HG02938 (cell line): ENCODE measurements around the gene CRYGN.

Source experiments
- ATAC-seq: cut with Tn5 transposase; IDR thresholded peaks from one replicate; pipeline ENCODE4 v1.9.1; 2021; ENCODE audit warnings: mild to moderate bottlenecking, moderate library complexity; ENCODE audit not compliant: unreplicated experiment

CRYGN gene

DNA sequence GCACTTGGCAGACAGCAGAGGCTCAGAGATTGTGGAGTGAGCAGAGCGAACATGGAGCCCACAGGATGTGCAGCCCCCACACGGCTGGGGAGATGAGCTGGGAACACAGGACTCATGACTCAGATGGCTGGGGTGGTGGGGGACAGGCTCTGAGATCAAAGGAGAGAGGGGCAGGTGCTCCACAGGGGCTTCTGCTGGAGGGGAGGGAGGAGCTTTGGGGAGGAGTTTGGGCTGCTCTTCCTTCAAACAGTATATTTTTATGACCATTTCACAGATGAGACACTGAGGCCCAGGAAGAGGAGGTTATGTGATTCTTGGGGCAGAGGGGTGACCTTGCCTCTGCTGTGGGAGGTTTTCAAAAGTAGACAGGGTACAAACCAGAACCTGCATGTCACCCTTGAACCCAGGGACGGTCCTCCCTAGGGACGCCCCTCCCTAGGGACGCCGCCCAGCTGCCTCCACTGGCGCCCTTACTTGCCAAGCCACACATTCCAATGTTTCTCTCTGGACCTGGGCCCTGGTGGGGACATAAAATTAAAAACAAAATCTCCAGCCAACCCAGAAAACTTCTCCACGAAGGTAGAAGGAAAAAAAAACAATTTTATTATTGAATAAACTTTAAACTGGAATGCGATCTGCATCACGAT, 981 bp upstream of the CRYGN start:
- no peak for ATAC-seq

DNA sequence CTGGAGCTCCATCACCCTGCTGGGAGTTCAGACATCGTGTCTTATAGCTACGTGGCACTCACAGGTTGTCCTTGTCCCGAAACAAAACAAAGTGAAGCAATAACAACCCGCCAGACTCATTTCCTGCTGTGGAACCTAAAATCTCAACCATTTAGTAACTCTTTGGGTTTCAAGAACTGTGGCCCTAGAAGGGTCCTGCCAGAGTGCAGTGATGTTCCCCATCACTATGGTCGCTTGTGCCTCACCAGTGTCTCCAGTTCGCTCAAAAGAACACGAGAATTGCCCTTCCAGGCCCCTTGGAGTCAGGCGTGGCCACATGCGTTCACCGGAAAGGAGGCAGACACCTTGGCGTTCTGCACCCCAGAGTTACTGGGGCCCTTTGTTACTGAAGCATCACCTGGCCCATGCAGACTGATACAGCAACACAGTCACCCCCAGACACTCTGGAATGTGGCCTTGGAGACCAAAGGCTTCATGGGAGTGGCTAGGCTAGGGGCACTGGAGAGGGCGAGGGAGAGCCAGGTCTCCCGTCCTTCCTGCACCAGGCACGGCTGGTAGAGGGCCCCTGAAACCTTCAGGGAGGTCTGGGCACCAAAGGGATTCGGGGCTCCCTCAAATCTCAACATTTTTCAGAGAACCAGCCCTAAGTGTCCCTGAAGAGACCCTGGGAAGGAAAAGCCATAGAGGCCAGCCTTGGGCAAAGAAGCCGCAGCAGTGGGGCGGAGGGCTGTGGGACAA, 908 bp downstream of the CRYGN start:
- no peak for ATAC-seq

DNA sequence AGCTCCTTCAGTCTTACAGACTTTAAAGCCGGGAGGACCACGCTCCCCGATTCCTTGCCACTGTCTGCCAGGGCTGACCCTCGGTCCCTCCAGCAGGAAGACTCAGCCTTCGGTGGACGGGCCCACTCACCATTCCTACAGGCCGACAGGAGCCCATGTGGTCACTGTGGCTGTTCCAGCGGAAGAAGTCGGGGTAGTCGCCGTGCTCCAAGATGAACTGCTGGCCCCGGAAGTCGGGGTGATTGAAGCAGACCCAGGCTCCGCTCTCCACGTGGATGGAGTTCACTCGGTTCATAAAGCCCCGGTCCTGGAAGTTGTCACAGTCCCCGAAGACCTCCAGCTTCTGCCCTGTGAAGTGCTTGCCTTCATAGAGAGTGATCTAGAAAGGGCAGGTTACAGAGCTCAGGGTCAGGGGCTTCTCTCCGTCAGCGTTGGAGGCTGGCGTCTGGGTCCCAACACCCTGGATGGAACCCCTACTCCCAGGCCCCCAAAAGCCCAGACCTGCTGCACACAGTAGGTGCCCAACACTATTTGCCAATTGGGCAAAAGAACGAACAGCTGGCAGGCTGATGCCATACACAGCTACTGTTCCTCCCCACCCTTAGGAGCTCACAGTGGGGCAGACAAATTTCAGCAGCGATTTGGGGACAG, 1.9 kb downstream of the CRYGN start:
- ATAC-seq: no peak

DNA sequence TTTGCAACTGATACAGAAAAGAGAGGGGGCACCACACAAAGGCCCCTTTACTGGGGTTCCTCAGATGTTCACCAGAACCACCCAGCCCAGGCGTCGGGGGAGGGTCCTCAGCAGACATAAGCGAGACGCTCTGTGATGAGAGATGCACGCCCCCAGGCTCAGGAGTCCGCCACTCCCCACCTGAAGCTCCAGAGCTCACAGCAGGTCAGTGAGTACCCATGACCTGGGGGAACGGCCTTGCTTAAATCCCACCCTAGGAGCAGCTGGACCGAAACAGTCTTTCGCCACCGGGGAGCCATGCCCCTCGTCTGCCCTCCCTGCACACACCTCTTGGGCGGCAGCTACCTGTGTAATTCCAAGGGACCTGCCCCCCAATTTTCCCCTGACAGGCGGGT, 2.8 kb downstream of the CRYGN start:
- ATAC-seq: no peak

DNA sequence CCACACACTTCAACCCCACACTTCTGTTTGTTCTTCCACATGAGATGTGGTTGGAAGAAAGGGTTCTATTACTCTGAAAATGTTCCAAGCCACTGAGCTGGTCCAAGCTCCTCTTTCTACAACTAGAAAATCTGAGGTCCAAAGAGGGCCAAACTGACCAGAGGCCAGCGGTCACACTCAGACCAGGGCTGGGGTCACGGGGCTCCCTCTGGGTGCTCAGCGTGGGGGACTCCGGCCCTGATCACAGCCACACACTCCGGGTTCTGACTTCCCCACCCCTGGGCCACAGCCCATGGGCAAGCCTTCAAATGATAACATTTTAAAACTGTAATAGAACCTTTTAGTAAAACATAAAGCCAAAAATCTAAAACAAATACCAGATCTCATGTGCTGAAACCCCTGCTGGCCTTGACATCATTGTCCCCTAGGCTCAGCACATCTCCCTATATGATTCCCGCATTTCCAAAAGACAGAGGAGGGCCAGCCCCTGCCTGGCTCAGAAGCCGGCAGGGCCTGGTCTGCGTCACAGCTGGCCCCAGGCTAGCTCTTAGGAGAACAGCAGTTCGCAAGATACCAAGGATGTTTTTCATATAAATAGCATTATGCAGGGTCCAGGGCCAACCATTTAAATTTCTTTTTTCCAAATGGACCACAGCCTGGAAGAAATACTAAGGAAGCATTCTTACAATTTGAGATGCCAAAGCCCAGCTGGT, 3.3 kb downstream of the CRYGN start:
- no peak for ATAC-seq

DNA sequence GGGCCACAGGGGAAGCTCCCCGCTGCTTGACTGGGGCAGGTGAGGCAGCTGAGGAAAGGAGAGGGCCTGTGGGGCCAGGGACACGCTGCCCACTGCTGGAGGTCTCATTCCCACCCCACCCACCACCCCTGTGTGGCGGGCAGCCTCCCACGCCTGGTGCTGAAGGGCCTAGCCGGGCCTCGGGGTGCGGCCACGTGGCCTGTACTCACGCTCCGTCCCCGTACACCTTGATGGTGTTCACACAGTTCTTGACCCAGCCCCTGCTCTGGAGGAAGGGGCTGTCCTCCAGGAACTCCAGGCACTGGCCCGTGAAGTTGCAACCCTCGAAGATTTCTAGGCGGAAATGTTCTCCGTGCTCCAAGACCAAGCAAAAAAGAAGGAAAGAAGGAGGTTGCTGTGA, 4.0 kb downstream of the CRYGN start:
- no peak for ATAC-seq

DNA sequence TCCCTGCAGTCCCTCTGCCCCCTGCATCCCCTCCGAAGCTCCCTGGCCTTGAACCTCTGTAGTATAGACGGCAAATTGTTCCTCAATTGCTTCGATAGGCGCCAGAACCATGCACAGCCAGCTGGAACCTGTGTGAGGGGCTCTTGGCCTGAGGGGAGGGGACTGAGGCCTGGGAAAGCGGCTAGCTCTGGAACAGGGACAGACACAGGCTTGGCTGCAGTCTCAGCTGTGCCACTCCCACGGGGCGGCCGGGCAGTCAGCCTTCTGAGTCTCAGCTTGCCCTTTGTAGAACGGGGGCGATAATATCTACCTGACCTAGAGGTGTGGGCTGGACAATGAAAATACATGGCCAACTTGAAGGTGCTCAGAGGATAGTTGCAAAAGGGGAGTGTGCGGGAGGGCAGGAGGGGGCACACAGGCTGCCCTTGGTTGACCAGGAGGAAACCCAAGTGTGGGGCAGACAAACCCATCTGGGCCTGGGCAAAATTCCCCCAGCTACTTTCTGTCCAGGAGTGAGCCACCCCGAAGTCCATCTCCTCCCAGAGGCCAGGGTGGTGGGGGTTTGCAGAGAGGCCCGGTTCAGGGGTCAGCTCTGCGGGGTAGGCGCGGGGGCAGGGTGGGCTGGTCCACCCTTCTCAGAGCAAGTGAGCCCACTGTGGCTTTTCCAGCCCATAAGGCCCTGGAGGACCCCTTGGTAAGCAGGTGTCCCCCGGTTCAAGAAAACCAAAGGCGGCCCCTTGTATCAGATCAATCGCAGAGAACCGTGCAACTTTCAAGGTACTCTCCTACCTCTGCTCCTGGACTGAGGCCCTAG, 4.6 kb downstream of the CRYGN start:
- no peak for ATAC-seq

DNA sequence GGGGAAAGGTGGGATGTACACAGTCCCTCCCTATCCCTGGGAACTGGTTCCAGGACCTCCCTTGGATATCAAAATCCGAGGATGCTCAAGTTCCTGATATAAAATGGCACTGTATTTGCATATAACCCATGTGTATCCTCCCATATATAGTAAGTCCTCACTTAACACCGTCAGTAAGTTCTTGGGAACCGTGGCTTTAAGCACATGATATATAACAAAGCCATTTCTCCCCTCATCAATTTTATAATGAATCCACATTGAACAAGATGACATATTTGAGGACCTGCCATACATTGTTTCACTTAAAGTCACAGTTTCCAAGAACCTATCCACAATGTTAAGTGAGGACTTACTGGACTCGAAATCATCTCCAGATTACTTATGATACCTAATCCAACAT, 5.4 kb downstream of the CRYGN start:
- no peak for ATAC-seq

DNA sequence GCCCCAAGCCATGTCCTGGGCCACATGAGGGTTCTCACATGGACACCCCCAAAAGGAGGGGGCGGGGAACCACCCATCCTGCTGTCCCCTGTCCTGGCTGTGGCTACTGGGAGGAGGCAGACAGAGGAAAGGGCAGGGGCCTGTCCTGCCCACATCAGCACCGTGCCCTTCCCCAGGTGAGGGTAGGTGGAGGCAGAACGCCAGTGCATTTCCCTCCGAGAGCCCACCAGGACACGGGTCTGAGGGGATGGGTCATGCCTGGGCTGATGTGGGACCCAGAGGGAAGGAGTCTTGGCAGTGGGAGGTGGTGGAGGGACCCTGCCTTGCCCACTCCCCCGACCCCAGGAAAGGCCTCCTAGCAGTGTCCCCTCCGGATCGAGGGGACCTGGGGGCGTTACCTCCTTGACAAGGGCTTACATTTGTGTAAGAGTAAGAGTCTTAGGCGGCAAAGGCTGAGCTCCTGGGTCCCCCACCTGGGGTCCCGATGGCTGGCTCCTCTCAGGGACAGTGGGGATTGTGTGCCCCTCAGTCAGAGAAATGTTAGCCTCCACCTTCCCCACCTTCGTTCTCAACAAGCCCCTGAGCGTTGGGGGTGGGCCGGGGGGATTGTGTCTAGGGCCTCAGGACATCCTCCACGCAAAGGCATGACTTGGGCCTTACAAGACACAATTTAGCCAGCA, 6.1 kb downstream of the CRYGN start:
- ATAC-seq: no peak

DNA sequence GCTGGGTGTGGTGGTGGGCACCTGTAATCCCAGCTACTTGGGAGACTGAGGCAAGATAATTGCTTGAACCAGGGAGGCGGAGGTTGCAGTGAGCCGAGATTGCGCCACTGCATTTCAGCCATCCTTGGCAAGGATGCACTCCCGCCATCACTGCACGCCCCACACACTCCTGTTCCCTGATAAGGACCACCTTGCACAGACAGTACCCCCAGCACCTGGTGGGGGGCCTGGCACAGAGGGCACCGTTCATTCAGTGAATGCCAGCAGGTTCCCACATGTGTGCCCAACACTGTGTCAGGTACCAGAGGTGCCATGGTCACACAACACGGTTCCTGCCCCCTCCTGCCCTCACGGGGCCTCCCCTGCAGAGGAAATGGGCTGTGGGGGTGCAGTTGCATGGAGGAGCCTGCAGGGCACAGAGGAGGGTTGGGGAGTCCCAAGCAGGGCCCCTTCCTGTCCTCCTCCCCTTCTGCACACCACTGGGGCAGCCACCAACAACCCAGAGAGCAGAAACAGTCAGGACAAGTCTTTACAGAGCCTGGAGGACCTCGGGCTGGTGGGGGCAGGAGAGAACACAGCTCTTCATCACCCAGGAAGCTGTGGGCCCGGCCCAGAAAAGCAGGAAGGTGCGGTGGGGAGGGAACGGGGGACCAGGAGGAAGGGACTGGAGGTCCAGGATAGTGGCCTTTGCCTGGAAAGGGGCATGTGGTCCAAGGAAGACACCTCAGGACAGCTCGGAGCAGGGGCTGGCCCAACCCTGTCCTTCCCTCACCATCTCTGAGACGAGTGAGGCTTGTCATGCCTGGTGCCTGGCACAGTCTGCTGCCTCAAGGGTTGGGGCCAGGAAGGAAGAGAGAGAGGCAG, 7.1 kb downstream of the CRYGN start:
- peak; percentile 58 for ATAC-seq

DNA sequence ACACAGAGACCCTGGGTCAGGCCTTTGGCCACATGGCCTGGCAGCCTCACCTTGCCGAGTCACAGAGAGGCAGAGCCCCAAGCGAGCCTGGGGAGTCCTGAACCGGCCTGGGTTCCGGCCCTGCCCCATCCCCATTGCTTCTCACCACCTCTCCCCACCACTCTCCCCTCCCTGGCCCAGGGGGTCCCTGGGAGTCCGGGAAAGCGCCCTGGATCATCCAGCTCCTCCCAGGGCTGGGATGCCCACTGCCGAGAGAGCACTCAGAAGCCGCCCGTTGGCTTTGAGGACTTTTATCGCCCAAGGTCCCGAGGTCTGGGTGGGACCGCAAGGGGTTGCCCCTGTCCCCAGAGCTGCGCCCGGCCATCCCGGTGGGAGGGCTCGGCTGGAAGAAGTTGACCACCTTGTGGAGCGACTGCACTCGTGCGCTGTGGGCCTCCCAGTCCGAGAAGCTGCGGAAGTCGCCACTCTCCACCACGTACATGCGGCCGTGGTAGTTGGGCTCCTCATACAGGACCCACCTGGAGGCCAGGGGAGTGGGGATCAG, 8.1 kb downstream of the CRYGN start:
- ATAC-seq: no peak

DNA sequence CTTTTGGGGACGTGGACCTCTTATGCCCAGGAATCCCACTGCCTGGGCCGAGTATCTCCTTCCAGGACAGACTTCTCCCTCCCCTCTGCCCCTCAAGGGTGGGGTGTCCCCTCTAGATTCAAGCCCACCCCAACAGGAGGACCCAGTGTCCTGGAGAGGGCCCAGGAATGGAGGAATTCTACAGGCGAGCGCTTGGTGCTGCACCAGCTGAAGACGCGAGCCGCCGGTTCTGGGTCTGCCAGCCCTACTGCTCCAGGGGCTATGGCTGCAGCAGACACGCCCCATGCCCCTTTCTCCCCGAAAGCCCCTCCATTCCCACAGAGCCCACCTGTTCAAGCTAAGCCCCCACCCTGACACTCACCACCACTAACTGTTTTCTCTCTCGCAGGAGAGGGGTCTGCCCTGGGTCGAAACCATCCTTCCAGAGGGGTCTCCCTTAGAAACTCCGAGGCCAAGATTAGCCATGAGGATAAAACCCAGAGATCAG, 8.6 kb downstream of the CRYGN start:
- no peak for ATAC-seq

DNA sequence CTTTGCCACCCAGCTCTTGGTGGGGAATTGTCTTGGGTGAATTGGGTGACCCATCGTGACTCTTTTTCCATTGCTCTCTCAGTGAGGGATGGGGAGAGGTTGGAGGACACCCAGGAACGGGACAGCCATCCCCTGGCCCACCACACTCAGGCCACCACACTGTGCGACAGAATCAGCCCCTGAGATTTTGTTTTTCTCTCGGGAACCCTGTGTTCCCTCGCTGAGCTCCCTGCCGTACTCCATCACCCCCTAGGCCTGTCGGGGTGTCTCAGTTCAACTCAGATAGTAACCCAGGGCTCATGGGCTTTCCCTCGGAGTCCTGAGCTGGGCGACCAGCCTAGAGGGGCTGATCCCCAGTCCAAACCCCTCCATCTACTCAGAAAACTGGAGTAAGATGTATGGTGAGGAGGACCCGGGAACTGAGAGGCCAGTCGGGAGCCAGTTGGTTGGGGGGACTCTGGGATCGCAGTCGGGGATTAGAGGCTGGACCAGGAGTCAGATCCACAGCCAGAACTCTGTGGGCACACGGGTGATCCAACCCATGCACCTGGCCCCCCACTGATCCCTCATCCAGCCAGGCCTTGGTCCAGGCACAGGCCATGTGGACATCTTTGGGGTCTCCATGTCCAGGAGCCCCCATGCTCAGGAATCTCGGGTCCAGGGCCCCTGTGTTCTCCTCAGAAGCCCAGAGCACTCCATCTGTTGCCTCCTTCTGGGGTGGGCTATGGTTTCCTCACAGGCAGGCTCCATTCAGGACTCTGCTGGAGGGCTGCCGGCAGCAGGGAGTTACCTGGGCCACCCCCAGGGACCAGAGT, 9.3 kb downstream of the CRYGN start:
- no peak for ATAC-seq

DNA sequence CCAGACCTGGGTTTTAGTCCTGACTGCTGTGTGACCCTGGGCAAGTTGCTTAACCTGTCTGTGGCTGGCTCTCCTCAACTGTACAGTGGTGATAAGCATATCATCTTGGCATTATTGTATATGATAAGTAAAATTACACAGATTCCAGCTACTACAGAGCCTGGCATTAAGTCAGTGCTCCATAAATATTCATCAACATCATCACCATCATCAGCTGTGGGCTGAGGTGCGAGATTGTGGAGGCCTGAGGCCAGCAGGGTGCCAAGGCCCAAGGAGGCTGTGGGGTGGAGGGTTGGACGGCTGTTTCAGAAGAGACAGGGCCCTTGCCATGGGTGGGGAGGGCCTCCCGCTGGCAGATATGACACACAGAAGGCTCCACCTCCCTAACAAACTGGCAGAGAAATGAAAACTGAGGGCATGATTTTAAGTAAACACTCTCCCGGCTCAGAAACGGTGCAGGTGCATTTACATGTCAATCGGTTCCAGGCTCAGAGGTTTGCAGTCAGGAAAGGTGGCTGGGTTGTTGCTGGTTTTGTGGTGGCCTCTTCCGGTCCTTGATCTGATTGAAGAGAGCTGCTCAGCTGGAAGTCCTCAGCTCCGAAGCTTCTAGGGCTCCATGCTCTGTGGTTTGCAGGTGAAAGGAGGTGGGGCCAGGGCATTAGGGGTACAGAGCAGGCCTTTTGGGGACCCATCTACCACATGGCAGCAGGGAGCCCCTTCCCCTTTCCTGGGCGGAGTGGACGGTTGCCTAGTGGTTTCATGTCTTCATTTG, 10.2 kb downstream of the CRYGN start:
- ATAC-seq: peak; percentile 60

DNA sequence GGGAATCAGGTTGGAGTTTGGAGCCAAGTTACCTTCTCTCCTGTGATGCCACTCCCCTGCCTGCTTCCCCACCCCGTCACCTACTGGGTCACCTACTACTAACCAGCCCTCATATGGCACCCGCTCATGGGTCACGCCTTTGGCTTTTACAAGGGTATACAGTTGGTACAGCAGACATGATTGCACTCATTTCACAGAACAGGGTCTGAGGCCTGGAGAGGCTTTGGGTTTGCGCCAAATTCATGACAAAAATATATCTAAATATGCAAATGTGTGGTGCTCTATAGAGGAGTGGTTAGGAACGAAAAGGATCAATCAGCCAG, 10.7 kb downstream of the CRYGN start:
- no peak for ATAC-seq

DNA sequence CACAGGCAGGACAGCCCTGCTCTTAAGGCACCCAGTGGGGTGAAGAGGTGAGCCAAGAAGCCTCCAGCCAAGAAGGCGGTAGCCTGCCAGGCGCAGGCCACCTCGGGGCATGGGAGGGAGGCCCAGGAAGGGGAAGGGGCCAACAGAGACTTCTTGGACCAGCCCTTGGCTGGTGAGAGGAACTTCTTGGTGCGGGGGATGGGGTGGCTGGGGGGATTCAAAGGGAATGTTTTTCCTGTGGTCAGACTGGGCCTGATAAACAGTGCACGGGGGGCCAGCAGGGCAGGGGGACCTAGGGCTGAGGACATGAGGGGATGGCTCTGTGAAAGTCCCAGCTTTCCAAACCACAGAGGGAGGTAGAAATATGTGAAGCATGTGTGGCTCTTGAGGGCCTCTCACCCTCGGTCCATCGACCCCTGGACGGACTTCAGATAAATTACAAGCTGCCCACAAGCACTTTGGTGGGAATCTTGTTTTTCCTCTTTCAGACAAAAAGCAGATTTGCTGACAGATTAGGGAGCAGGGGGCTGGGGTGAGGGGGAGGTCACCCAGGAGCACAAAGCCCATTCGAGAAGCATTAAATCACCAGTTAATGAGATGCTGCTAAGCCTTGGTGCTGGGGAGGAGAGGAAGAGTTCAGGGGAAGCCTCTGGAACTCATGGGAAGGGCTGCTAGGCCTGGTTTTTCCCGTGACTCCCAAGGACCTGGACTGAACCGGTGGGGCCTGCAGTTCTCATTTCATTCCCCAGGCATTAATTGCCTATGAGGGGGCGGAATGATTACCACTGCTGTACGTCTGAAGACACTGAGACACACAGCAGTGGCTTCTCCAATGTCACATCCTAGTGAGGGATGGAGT, 11.3 kb downstream of the CRYGN start:
- no peak for ATAC-seq
